Suprapubic skin (tissue), 4 donors: ENCODE measurements around the gene LIPF. TPM values are rescaled to one million over a fixed set of nuclear protein-coding genes. Genes with fewer than 3 reads are reported as not detected.

Experiments used
- DNase-seq, 2 donors: peaks; one replicate each; pipeline ENCODE4 v3.0.0-alpha.2; 2019; ENCODE audit warnings: low spot score in 2 of 2
- H3K27ac ChIP-seq: fragments of 200-600 bp; sonication (generic); one replicate; pipeline ENCODE4 v1.5.1; 2019
- H3K27me3 ChIP-seq: fragments of 200-600 bp; sonication (generic); one replicate; pipeline ENCODE4 v1.5.1; 2019
- H3K36me3 ChIP-seq: fragments of 200-600 bp; sonication (generic); one replicate; pipeline ENCODE4 v1.5.1; 2019
- H3K4me1 ChIP-seq: fragments of 200-600 bp; sonication (generic); one replicate; pipeline ENCODE4 v1.5.1; 2019
- H3K4me3 ChIP-seq: fragments of 200-600 bp; sonication (generic); one replicate; pipeline ENCODE4 v1.5.1; 2019; ENCODE audit warnings: mild to moderate bottlenecking
- H3K9me3 ChIP-seq: fragments of 200-600 bp; sonication (generic); one replicate; pipeline ENCODE4 v1.5.1; 2019
- EP300 ChIP-seq: sonication (generic); formaldehyde crosslinking; IDR thresholded peaks from one replicate; pipeline ENCODE4 v1.6.1; 2017; ENCODE audit warnings: antibody characterized with exemption
- POLR2A ChIP-seq, 2 donors: fragments of 450-650 bp; IDR thresholded peaks; one replicate each; pipeline ENCODE4 v1.6.1; 2017; ENCODE audit warnings: antibody characterized with exemption in 2 of 2, mild to moderate bottlenecking in 2 of 2, moderate library complexity in 2 of 2
- POLR2AphosphoS5 ChIP-seq, 3 donors: sonication (generic); formaldehyde crosslinking; IDR thresholded peaks; one replicate each; pipeline ENCODE4 v1.6.1; 2017; ENCODE audit warnings: antibody characterized with exemption in 3 of 3
- WGBS: methylation state at CpG from one replicate; pipeline ENCODE4 v1.1.5; 2018; 5-methylcytosine and 5-hydroxymethylcytosine counted together
- total RNA-seq, 4 donors: library from RNA; depleted of rRNA; stranded (reverse); fragments of >200 nt; gene quantifications; one replicate each; pipeline ENCODE4 v1.1.0, GENCODE V29; 2016
- TF ChIP-seq, protein P1 (sequence below), 2 donors: fragments of 200-600 bp in 1 of 2; fragments of 450-650 bp in 1 of 2; sonication (generic) in 1 of 2; IDR thresholded peaks; one replicate each; pipeline ENCODE4 v1.5.1; 2016 to 2019; ENCODE audit warnings: antibody characterized with exemption in 2 of 2, mild to moderate bottlenecking in 1 of 2, moderate library complexity in 1 of 2

Gene LIPF, protein sequence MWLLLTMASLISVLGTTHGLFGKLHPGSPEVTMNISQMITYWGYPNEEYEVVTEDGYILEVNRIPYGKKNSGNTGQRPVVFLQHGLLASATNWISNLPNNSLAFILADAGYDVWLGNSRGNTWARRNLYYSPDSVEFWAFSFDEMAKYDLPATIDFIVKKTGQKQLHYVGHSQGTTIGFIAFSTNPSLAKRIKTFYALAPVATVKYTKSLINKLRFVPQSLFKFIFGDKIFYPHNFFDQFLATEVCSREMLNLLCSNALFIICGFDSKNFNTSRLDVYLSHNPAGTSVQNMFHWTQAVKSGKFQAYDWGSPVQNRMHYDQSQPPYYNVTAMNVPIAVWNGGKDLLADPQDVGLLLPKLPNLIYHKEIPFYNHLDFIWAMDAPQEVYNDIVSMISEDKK
- total RNA-seq = not detected

DNA sequence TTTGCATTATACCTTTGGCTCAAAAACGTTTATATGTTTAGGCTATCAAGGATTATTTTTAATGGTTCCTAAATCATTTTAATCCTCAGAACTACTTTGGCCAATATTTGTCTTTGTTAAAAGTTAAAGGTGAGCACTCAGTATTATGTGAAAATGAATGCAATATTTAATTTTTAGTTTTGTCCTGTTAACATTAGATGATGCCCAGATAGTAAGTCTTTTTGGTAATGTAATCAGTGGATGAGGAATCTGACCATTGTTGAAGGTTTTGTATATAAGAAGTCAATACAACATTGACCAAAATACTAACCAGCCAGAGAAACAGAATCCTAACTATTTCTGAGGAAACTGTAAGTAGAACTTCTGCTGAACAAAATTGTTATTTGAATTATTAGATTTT, at the start of gene LIPF:
LIPF (plus strand) TSS at position 301 of the 400 bp plus-strand sequence. CDS start 2,856 bp downstream, outside the sequence.
- Histone ChIP-seq H3K27me3 (peaks cover 5% of the 10 kb centered on the region), H3K4me1 (no peaks in the 10 kb centered on the region), H3K4me3 (no peak within 1 kb of the TSS), H3K36me3 (no peaks in the 10 kb centered on the region), H3K9me3 (no peaks in the 10 kb centered on the region), H3K27ac (no peak within 1 kb of the TSS)
- WGBS = 34% methylated on average over 1 of the region's 1 CpG
- no peak for TF ChIP-seq POLR2A (IDR thresholded peaks at IDR 0.05)
- TF ChIP-seq, protein P1, sequence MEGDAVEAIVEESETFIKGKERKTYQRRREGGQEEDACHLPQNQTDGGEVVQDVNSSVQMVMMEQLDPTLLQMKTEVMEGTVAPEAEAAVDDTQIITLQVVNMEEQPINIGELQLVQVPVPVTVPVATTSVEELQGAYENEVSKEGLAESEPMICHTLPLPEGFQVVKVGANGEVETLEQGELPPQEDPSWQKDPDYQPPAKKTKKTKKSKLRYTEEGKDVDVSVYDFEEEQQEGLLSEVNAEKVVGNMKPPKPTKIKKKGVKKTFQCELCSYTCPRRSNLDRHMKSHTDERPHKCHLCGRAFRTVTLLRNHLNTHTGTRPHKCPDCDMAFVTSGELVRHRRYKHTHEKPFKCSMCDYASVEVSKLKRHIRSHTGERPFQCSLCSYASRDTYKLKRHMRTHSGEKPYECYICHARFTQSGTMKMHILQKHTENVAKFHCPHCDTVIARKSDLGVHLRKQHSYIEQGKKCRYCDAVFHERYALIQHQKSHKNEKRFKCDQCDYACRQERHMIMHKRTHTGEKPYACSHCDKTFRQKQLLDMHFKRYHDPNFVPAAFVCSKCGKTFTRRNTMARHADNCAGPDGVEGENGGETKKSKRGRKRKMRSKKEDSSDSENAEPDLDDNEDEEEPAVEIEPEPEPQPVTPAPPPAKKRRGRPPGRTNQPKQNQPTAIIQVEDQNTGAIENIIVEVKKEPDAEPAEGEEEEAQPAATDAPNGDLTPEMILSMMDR (IDR thresholded peaks at IDR 0.05) = no peak
- no peak for TF ChIP-seq POLR2AphosphoS5 (IDR thresholded peaks at IDR 0.05)
- no peak for TF ChIP-seq EP300
- no peak for DNase-seq

- Histone ChIP-seq H3K27ac (no peak overlapping the region), H3K27me3 (no peaks in the 10 kb centered on the region), H3K4me3 (no peak overlapping the region), H3K36me3 (no peaks in the 10 kb centered on the region), H3K9me3 (no peaks in the 10 kb centered on the region), H3K4me1 (no peaks in the 10 kb centered on the region)
- WGBS = 89% methylated on average over 17 of the region's 18 CpGs
- no peak for DNase-seq
- TF ChIP-seq, protein P1 (IDR thresholded peaks at IDR 0.05) = no peak
- TF ChIP-seq EP300 = no peak
- TF ChIP-seq POLR2A (IDR thresholded peaks at IDR 0.05) = no peak
Observed at GRCh38 chr10:88616250-88616977, 47.8 kb upstream of the LIPF start.

DNA sequence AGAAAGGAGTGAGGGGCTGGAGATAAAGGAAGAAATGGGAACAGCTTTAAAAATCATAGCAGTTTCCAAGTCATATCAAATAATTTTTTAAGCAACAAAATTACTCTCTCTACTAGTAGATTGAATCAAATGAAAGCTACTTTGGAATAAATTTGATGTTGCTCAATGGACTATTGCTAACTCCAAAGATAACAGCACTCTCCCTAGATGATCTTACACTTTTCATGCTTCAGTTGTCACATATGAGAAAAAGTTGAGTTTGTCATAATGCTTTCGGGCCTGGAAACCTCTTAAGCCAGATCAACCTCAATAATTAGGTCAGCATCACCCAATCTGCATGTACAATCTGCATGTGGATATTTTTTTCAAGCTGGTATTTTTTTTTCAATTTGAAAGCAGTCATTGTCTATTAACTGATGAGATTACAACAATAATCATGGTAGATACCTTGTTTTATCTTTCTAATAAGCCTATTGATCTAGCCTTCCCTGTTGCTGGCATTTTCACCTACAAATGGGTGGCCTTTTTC, 46.4 kb upstream of the LIPF start:
- H3K36me3 ChIP-seq = no peaks in the 10 kb centered on the region
- H3K4me3 ChIP-seq = no peak overlapping the region
- no peak for TF ChIP-seq EP300
- no peak for TF ChIP-seq POLR2A (IDR thresholded peaks at IDR 0.05)
- TF ChIP-seq, protein P1 (IDR thresholded peaks at IDR 0.05) = no peak
- no peak for TF ChIP-seq POLR2AphosphoS5 (IDR thresholded peaks at IDR 0.05)
- 77% methylated on average over 1 of the region's 1 CpG for WGBS
- no peak for DNase-seq
- H3K9me3 ChIP-seq = no peaks in the 10 kb centered on the region
- no peaks in the 10 kb centered on the region for H3K4me1 ChIP-seq
- H3K27me3 ChIP-seq = no peaks in the 10 kb centered on the region
- no peak overlapping the region for H3K27ac ChIP-seq

GRCh38 chr10:88618496-88618895, 45.7 kb upstream of the LIPF start:
- Histone ChIP-seq H3K4me1 (no peaks in the 10 kb centered on the region), H3K27me3 (no peaks in the 10 kb centered on the region), H3K9me3 (no peaks in the 10 kb centered on the region), H3K27ac (no peak overlapping the region), H3K4me3 (no peak overlapping the region), H3K36me3 (no peaks in the 10 kb centered on the region)
- DNase-seq = no peak
- TF ChIP-seq EP300 (no peak), POLR2A (IDR thresholded peaks at IDR 0.05) (no peak), POLR2AphosphoS5 (IDR thresholded peaks at IDR 0.05) (no peak)
- TF ChIP-seq, protein P1 (IDR thresholded peaks at IDR 0.05) = no peak
- 80% methylated on average over 1 of the region's 1 CpG for WGBS

DNA sequence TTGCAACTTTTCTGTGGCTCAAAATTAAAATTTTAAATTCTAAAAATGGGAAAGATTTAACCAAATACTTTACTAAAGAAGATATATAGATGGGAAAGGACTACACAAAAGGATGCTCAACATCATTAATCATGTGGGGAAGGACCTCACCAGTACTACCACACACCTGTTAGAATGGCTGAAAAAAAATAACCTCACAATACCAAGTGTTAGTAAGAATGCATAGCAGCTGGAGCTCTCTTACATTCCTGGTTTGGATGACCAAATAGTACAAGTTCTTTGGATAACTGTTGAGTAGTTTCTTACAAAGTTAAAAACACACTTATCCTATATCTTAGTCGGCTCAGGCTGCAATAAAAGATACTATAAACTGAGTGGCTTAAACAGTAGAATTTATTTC, 43.8 kb upstream of the LIPF start:
- no peaks in the 10 kb centered on the region for H3K27me3 ChIP-seq
- no peaks in the 10 kb centered on the region for H3K9me3 ChIP-seq
- WGBS = 91% methylated on average over 1 of the region's 1 CpG
- H3K27ac ChIP-seq = no peak overlapping the region
- TF ChIP-seq, protein P1 (IDR thresholded peaks at IDR 0.05) = no peak
- TF ChIP-seq POLR2A (IDR thresholded peaks at IDR 0.05) (no peak), POLR2AphosphoS5 (IDR thresholded peaks at IDR 0.05) (no peak), EP300 (no peak)
- DNase-seq = no peak
- no peaks in the 10 kb centered on the region for H3K4me1 ChIP-seq
- H3K4me3 ChIP-seq = no peak overlapping the region
- H3K36me3 ChIP-seq = no peaks in the 10 kb centered on the region
